ENCODE measurements around the gene DISP2. TPM values are rescaled to one million over a fixed set of nuclear protein-coding genes. Genes with fewer than 3 reads are reported as not detected.

Gene DISP2
- total and polyA plus RNA-seq, 2 experiments from 2014 or later: 1.3 to 2.2 TPM

DNA sequence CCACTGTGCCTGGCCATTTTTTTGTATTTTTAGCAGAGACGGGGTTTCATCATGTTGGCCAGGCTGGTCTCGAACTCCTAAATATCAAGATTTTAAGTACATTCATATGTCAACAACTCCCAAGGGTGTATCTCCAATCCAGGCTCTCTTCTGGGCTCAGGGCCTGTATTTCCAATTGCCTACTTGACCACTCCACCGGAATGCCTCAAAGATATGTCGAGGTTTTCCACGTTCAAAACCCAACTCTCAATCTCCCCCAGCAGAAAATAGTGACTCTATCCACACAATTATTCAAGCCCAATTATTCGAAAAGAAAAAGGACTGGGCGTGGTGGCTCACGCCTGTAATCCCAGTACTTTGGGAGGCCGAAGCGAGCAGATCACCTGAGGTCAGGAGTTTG, 22.6 kb downstream of the DISP2 start:
- Histone ChIP-seq H3K4me1 (ENCODE audit: insufficient read depth) (peaks cover 9% of the 10 kb centered on the region), H2AFZ (no peak overlapping the region), H3K27ac (ENCODE audit: low read depth) (no peak overlapping the region), H3K27me3 (ENCODE audit: insufficient read depth) (no peaks in the 10 kb centered on the region), H4K20me1 (replicated peaks; ENCODE audit: insufficient read depth) (peaks cover 11% of the 10 kb centered on the region), H3K36me3 (ENCODE audit: insufficient read depth) (peaks cover 5% of the 10 kb centered on the region), H3K4me3 (no peak overlapping the region), H3F3A (replicated peaks; ENCODE audit: low read depth) (0 out of 2 replicates have a peak, but pooled peaks cover 6% of the 10 kb centered on the region), H3K9me2 (ENCODE audit: insufficient read depth) (no peaks in the 10 kb centered on the region), H3K4me2 (no peak overlapping the region), H3K79me2 (replicated peaks; ENCODE audit: insufficient read depth) (peaks cover 25% of the 10 kb centered on the region)
- no peaks in the 10 kb centered on the region for H3K9me3 Mint-ChIP-seq
- TF ChIP-seq POLR2AphosphoS5 (IDR thresholded peaks at IDR 0.05; ENCODE audit: low read depth) (no peak), ZNF462 (CRISPR knock-in tag; IDR thresholded peaks at IDR 0.05) (no peak)
- TF ChIP-seq, protein P1, sequence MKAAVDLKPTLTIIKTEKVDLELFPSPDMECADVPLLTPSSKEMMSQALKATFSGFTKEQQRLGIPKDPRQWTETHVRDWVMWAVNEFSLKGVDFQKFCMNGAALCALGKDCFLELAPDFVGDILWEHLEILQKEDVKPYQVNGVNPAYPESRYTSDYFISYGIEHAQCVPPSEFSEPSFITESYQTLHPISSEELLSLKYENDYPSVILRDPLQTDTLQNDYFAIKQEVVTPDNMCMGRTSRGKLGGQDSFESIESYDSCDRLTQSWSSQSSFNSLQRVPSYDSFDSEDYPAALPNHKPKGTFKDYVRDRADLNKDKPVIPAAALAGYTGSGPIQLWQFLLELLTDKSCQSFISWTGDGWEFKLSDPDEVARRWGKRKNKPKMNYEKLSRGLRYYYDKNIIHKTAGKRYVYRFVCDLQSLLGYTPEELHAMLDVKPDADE (IDR thresholded peaks at IDR 0.05): no peak
- ATAC-seq (no peak), DNase-seq (ENCODE audit: low spot score) (no peak)
- no peak overlapping the region; the same call in 2 of the 3 replicates for H3K4me3 Mint-ChIP-seq
- peaks cover 7% of the 10 kb centered on the region for H3K27me3 Mint-ChIP-seq (ENCODE audit: insufficient read depth, low read depth, poor library complexity)
- H3K36me3 Mint-ChIP-seq (ENCODE audit: low read depth): peaks cover 20% of the 10 kb centered on the region
- H3K27ac Mint-ChIP-seq: no peak overlapping the region
- H3K4me1 Mint-ChIP-seq: peaks cover 16% of the 10 kb centered on the region

All from GM23338 (cell line).